ENCODE measurements around the gene NEBL.

GRCh38 chr10:20747782-20748181 is 149.3 kb downstream of the NEBL start:
- TF ChIP-seq, protein P1, sequence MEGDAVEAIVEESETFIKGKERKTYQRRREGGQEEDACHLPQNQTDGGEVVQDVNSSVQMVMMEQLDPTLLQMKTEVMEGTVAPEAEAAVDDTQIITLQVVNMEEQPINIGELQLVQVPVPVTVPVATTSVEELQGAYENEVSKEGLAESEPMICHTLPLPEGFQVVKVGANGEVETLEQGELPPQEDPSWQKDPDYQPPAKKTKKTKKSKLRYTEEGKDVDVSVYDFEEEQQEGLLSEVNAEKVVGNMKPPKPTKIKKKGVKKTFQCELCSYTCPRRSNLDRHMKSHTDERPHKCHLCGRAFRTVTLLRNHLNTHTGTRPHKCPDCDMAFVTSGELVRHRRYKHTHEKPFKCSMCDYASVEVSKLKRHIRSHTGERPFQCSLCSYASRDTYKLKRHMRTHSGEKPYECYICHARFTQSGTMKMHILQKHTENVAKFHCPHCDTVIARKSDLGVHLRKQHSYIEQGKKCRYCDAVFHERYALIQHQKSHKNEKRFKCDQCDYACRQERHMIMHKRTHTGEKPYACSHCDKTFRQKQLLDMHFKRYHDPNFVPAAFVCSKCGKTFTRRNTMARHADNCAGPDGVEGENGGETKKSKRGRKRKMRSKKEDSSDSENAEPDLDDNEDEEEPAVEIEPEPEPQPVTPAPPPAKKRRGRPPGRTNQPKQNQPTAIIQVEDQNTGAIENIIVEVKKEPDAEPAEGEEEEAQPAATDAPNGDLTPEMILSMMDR (IDR thresholded peaks at IDR 0.05) = no peak
- TF ChIP-seq POLR2A (IDR thresholded peaks at IDR 0.05) = no peak
- TF ChIP-seq EP300 (IDR thresholded peaks at IDR 0.05) = no peak
